ENCODE measurements around the gene MAP4. TPM values are rescaled to one million over a fixed set of nuclear protein-coding genes. Genes with fewer than 3 reads are reported as not detected.

The MAP4 gene
- total RNA-seq, 1 experiment from 2014 or later = 137 TPM

DNA sequence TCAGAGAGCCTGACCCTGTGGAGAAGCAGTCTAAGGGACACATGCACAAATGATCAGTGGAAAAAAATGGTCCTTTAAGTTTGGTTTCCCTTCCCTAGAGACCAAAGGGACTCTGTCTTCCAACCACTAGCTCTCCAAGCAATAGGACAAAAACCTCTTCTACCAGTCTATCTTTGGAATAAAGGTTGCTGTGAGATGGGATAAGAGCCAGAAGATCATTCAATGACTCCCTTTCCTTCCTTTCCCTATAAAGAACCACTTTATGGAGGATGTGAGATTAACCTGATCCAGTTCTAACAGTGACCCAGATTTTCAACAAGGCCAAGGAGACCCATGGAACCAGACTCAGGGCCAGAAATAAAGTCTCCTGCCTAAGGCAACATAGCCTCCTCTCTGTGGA lies 138.5 kb downstream of the MAP4 start:
- TF ChIP-seq, protein P1, sequence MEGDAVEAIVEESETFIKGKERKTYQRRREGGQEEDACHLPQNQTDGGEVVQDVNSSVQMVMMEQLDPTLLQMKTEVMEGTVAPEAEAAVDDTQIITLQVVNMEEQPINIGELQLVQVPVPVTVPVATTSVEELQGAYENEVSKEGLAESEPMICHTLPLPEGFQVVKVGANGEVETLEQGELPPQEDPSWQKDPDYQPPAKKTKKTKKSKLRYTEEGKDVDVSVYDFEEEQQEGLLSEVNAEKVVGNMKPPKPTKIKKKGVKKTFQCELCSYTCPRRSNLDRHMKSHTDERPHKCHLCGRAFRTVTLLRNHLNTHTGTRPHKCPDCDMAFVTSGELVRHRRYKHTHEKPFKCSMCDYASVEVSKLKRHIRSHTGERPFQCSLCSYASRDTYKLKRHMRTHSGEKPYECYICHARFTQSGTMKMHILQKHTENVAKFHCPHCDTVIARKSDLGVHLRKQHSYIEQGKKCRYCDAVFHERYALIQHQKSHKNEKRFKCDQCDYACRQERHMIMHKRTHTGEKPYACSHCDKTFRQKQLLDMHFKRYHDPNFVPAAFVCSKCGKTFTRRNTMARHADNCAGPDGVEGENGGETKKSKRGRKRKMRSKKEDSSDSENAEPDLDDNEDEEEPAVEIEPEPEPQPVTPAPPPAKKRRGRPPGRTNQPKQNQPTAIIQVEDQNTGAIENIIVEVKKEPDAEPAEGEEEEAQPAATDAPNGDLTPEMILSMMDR (IDR thresholded peaks at IDR 0.05; ENCODE audit: insufficient read depth in 1 of 2, low read depth in 1 of 2, low read length in 1 of 2, severe bottlenecking in 1 of 2, unreplicated experiment in 1 of 2) = no peak
- intact Hi-C loops (cut with micrococcal nuclease; ENCODE audit: unreplicated experiment) = no loop called here
- POLR2A ChIA-PET = no interaction called here
- Mint-ChIP-seq H3K36me3 (ENCODE audit: insufficient read depth, unreplicated experiment) (peaks cover 44% of the 10 kb centered on the region), H3K4me3 (ENCODE audit: unreplicated experiment) (no peak overlapping the region), H3K9me3 (ENCODE audit: unreplicated experiment) (no peaks in the 10 kb centered on the region), H3K4me1 (ENCODE audit: low read depth, unreplicated experiment) (peaks cover 6% of the 10 kb centered on the region), H3K27ac (ENCODE audit: unreplicated experiment) (no peak overlapping the region), H3K27me3 (ENCODE audit: insufficient read depth, unreplicated experiment) (no peaks in the 10 kb centered on the region)
- Histone ChIP-seq H3K9me3 (no peaks in the 10 kb centered on the region), H3K4me3 (ENCODE audit: low read depth, low read length) (no peak overlapping the region), H3K4me1 (no peaks in the 10 kb centered on the region), H3K36me3 (ENCODE audit: control insufficient read depth, insufficient read depth, low read length) (no peaks in the 10 kb centered on the region), H3K27me3 (replicated peaks; ENCODE audit: control insufficient read depth, insufficient read depth, low read length) (no peaks in the 10 kb centered on the region)
- BruUV-seq (replicated peaks) = no TSS peak
- DNase-seq = no peak
- CTCF ChIA-PET = no interaction called here

GRCh38 chr3:47877290-47877689 lies 138.9 kb downstream of the MAP4 start:
- Mint-ChIP-seq H3K27me3 (ENCODE audit: insufficient read depth, unreplicated experiment) (no peaks in the 10 kb centered on the region), H3K4me1 (ENCODE audit: low read depth, unreplicated experiment) (peaks cover 6% of the 10 kb centered on the region), H3K9me3 (ENCODE audit: unreplicated experiment) (no peaks in the 10 kb centered on the region), H3K4me3 (ENCODE audit: unreplicated experiment) (no peak overlapping the region), H3K36me3 (ENCODE audit: insufficient read depth, unreplicated experiment) (peaks cover 43% of the 10 kb centered on the region), H3K27ac (ENCODE audit: unreplicated experiment) (no peak overlapping the region)
- DNase-seq = no peak
- no peak overlapping the region for H3K4me3 ChIP-seq (ENCODE audit: low read depth, low read length)
- H3K4me1 ChIP-seq = no peaks in the 10 kb centered on the region
- ChIA-PET POLR2A (no interaction called here), CTCF (no interaction called here)
- no peaks in the 10 kb centered on the region for H3K9me3 ChIP-seq
- H3K27me3 ChIP-seq (replicated peaks; ENCODE audit: control insufficient read depth, insufficient read depth, low read length) = no peaks in the 10 kb centered on the region
- TF ChIP-seq, protein P1 (IDR thresholded peaks at IDR 0.05; ENCODE audit: insufficient read depth in 1 of 2, low read depth in 1 of 2, low read length in 1 of 2, severe bottlenecking in 1 of 2, unreplicated experiment in 1 of 2) = no peak
- no TSS peak for BruUV-seq (replicated peaks)
- H3K36me3 ChIP-seq (ENCODE audit: control insufficient read depth, insufficient read depth, low read length) = no peaks in the 10 kb centered on the region
- intact Hi-C loops (cut with micrococcal nuclease; ENCODE audit: unreplicated experiment) = no loop called here

DNA sequence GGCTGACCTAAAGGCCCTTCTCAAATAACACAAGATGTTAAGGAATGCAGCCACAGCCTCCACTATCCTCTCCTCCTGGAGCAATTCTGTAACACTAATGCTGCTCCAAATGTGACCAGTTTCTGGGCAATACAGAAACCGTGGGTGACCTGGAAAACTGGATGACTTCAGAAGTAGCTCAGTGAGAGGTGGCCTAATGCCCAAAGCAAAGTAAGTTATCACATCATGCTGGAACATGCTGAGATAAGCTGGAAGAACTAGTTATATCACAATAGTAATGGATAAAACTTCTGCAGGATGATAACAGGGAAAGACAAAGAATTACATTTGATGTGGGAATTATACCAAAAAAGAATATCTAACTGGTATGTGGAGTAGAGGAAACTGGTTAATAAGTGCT lies 141.3 kb downstream of the MAP4 start:
- POLR2A ChIA-PET = no interaction called here
- Histone ChIP-seq H3K36me3 (ENCODE audit: control insufficient read depth, insufficient read depth, low read length) (peaks cover 2% of the 10 kb centered on the region; the same call in 1 of the 2 replicates), H3K9me3 (no peaks in the 10 kb centered on the region), H3K4me1 (no peaks in the 10 kb centered on the region), H3K4me3 (ENCODE audit: low read depth, low read length) (no peak overlapping the region), H3K27me3 (replicated peaks; ENCODE audit: control insufficient read depth, insufficient read depth, low read length) (no peaks in the 10 kb centered on the region)
- Mint-ChIP-seq H3K4me3 (ENCODE audit: unreplicated experiment) (no peak overlapping the region), H3K27ac (ENCODE audit: unreplicated experiment) (no peak overlapping the region), H3K27me3 (ENCODE audit: insufficient read depth, unreplicated experiment) (no peaks in the 10 kb centered on the region), H3K9me3 (ENCODE audit: unreplicated experiment) (no peaks in the 10 kb centered on the region), H3K4me1 (ENCODE audit: low read depth, unreplicated experiment) (peaks cover 6% of the 10 kb centered on the region), H3K36me3 (ENCODE audit: insufficient read depth, unreplicated experiment) (peaks cover 60% of the 10 kb centered on the region)
- TF ChIP-seq, protein P1 (IDR thresholded peaks at IDR 0.05; ENCODE audit: insufficient read depth in 1 of 2, low read depth in 1 of 2, low read length in 1 of 2, severe bottlenecking in 1 of 2, unreplicated experiment in 1 of 2) = no peak
- CTCF ChIA-PET = no interaction called here
- intact Hi-C loops (cut with micrococcal nuclease; ENCODE audit: unreplicated experiment) = no loop called here
- DNase-seq = no peak
- no TSS peak for BruUV-seq (replicated peaks)

All from Caco-2 (cell line).